ENCODE measurements around the gene PBRM1. TPM values are rescaled to one million over a fixed set of nuclear protein-coding genes. Genes with fewer than 3 reads are reported as not detected.

The PBRM1 gene
- total and polyA plus RNA-seq, 2 of the 13 experiments (the other 11 are each of a cell fraction or from before 2014, with no cell fraction given): 10.9 to 33.2 TPM

- ATAC-seq: no peak
- intact Hi-C loops (cut with micrococcal nuclease; ENCODE audit: unreplicated experiment): no loop called here
- CTCF ChIA-PET (ENCODE audit: low intra/inter-chr PET ratio, low total read pairs): no interaction called here
Observed at GRCh38 chr3:52663098-52663497, 22.6 kb downstream of the PBRM1 start.

GRCh38 chr3:52660046-52660445, 25.7 kb downstream of the PBRM1 start:
- in situ Hi-C loops (cut with HindIII; ENCODE audit: extremely low pct_ligation_motif_present, low pct_unique_long_range_greater_than_20kb): no loop called here
- H3K79me2 ChIP-seq (ENCODE audit: insufficient read depth, low read length): no peaks in the 10 kb centered on the region
- FAIRE-seq (no peak), ATAC-seq (no peak), DNase-seq (ENCODE audit: low spot score) (no peak)
- intact Hi-C loops (cut with micrococcal nuclease; ENCODE audit: unreplicated experiment): no loop called here
- H3K9me3 ChIP-seq (ENCODE audit: low read length): no peaks in the 10 kb centered on the region
- WGBS (ENCODE audit: low lambda C conversion rate): 78% methylated on average over 3 of the region's 3 CpGs
- ChIA-PET POLR2A (no interaction called here), CTCF (ENCODE audit: low intra/inter-chr PET ratio, low total read pairs) (no interaction called here)
- H3K27ac ChIP-seq (ENCODE audit: extremely low read length, insufficient read depth, low read length): no peak overlapping the region
- H3K4me2 ChIP-seq (ENCODE audit: low read depth, low read length): no peak overlapping the region
- no TSS peak for BruUV-seq (replicated peaks)
- no peaks in the 10 kb centered on the region for H3K27me3 ChIP-seq (ENCODE audit: control insufficient read depth in 1 of 2, insufficient read depth in 2 of 2, low read length in 2 of 2)
- peaks cover 5% of the 10 kb centered on the region; the same call in 1 of the 2 replicates for H3K4me1 ChIP-seq (ENCODE audit: insufficient read depth, low read length)
- no peak overlapping the region for H3K4me3 ChIP-seq (replicated peaks in 1 of 3; ENCODE audit: insufficient read depth in 1 of 3, low read depth in 2 of 3, low read length in 3 of 3)
- no peaks in the 10 kb centered on the region for H4K20me1 ChIP-seq (ENCODE audit: insufficient read depth, low read length)
- peaks cover 17 to 54% of the 10 kb centered on the region in 2 experiments for H3K36me3 ChIP-seq (replicated peaks in 1 of 2; ENCODE audit: control insufficient read depth in 1 of 2, insufficient read depth in 2 of 2, low read length in 2 of 2)
- H2AFZ ChIP-seq (ENCODE audit: low read length): no peak overlapping the region
- H3K9ac ChIP-seq (ENCODE audit: insufficient read depth, low read depth, low read length): no peak overlapping the region
- TF ChIP-seq ZNF142 (CRISPR knock-in tag; IDR thresholded peaks at IDR 0.05) (no peak), MTF2 (CRISPR knock-in tag; IDR thresholded peaks at IDR 0.05; ENCODE audit: borderline replicate concordance) (no peak), HHEX (CRISPR knock-in tag; IDR thresholded peaks at IDR 0.05) (no peak), ETV5 (CRISPR knock-in tag; IDR thresholded peaks at IDR 0.05; ENCODE audit: borderline replicate concordance) (no peak), ZNF253 (CRISPR knock-in tag; IDR thresholded peaks at IDR 0.05; ENCODE audit: borderline replicate concordance) (no peak), ZNF383 (CRISPR knock-in tag; IDR thresholded peaks at IDR 0.05; ENCODE audit: borderline replicate concordance) (no peak)

More at GRCh38 chr3:52663098-52663497, 22.6 kb downstream of the PBRM1 start:
- no peak overlapping the region for H3K4me3 ChIP-seq (replicated peaks in 1 of 3; ENCODE audit: insufficient read depth in 1 of 3, low read depth in 2 of 3, low read length in 3 of 3)
- in situ Hi-C loops (cut with HindIII; ENCODE audit: extremely low pct_ligation_motif_present, low pct_unique_long_range_greater_than_20kb): no loop called here
- H3K79me2 ChIP-seq (ENCODE audit: insufficient read depth, low read length): no peaks in the 10 kb centered on the region
- POLR2A ChIA-PET: no interaction called here
- no peak overlapping the region for H2AFZ ChIP-seq (ENCODE audit: low read length)
- peaks cover 15 to 49% of the 10 kb centered on the region in 2 experiments for H3K36me3 ChIP-seq (replicated peaks in 1 of 2; ENCODE audit: control insufficient read depth in 1 of 2, insufficient read depth in 2 of 2, low read length in 2 of 2)
- FAIRE-seq: no peak
- H3K4me2 ChIP-seq (ENCODE audit: low read depth, low read length): no peak overlapping the region
- no TSS peak for BruUV-seq (replicated peaks)
- H3K27me3 ChIP-seq (ENCODE audit: control insufficient read depth in 1 of 2, insufficient read depth in 2 of 2, low read length in 2 of 2): no peaks in the 10 kb centered on the region
- H3K9ac ChIP-seq (ENCODE audit: insufficient read depth, low read depth, low read length): no peak overlapping the region
- WGBS (ENCODE audit: low lambda C conversion rate): 89% methylated on average over 3 of the region's 3 CpGs
- DNase-seq (ENCODE audit: low spot score): no peak
- TF ChIP-seq YEATS2 (CRISPR knock-in tag; IDR thresholded peaks at IDR 0.05; ENCODE audit: borderline replicate concordance) (no peak), ZNF446 (CRISPR knock-in tag; IDR thresholded peaks at IDR 0.05) (no peak), ZNF839 (CRISPR knock-in tag; IDR thresholded peaks at IDR 0.05; ENCODE audit: borderline replicate concordance) (no peak), ZNF468 (CRISPR knock-in tag; IDR thresholded peaks at IDR 0.05) (no peak), BCL6 (CRISPR knock-in tag; IDR thresholded peaks at IDR 0.05) (no peak), ZNF24 (IDR thresholded peaks at IDR 0.05) (no peak)
- TF ChIP-seq, protein P1, sequence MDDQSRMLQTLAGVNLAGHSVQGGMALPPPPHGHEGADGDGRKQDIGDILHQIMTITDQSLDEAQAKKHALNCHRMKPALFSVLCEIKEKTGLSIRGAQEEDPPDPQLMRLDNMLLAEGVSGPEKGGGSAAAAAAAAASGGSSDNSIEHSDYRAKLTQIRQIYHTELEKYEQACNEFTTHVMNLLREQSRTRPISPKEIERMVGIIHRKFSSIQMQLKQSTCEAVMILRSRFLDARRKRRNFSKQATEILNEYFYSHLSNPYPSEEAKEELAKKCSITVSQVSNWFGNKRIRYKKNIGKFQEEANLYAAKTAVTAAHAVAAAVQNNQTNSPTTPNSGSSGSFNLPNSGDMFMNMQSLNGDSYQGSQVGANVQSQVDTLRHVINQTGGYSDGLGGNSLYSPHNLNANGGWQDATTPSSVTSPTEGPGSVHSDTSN (CRISPR knock-in tag; IDR thresholded peaks at IDR 0.05; ENCODE audit: borderline replicate concordance): no peak
- TF ChIP-seq, protein P2, sequence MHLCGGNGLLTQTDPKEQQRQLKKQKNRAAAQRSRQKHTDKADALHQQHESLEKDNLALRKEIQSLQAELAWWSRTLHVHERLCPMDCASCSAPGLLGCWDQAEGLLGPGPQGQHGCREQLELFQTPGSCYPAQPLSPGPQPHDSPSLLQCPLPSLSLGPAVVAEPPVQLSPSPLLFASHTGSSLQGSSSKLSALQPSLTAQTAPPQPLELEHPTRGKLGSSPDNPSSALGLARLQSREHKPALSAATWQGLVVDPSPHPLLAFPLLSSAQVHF (CRISPR knock-in tag; IDR thresholded peaks at IDR 0.05): no peak
- no peak overlapping the region for H3K27ac ChIP-seq (ENCODE audit: extremely low read length, insufficient read depth, low read length)
- H4K20me1 ChIP-seq (ENCODE audit: insufficient read depth, low read length): no peaks in the 10 kb centered on the region
- peaks cover 5% of the 10 kb centered on the region; the same call in 1 of the 2 replicates for H3K4me1 ChIP-seq (ENCODE audit: insufficient read depth, low read length)
- H3K9me3 ChIP-seq (ENCODE audit: low read length): no peaks in the 10 kb centered on the region
